Measurements from ENCODE around the gene EFCAB9.

- TF ChIP-seq EZH2phosphoT487 (IDR thresholded peaks at IDR 0.05; ENCODE audit: insufficient read depth, low read depth) (no peak), EZH2 (IDR thresholded peaks at IDR 0.05; ENCODE audit: insufficient read depth, poor library complexity, severe bottlenecking) (no peak)
Observed at GRCh38 chr5:172182291-172182690, 11.7 kb upstream of the EFCAB9 start.

Measured in GM23248 (cell line).